ENCODE data around the gene NUAK2.
"Not testable (repeated sequence)": the region's sequence is repeated elsewhere in the genome, so short reads cannot be mapped to it uniquely, and the experiment has no call there.

The NUAK2 gene

DNA sequence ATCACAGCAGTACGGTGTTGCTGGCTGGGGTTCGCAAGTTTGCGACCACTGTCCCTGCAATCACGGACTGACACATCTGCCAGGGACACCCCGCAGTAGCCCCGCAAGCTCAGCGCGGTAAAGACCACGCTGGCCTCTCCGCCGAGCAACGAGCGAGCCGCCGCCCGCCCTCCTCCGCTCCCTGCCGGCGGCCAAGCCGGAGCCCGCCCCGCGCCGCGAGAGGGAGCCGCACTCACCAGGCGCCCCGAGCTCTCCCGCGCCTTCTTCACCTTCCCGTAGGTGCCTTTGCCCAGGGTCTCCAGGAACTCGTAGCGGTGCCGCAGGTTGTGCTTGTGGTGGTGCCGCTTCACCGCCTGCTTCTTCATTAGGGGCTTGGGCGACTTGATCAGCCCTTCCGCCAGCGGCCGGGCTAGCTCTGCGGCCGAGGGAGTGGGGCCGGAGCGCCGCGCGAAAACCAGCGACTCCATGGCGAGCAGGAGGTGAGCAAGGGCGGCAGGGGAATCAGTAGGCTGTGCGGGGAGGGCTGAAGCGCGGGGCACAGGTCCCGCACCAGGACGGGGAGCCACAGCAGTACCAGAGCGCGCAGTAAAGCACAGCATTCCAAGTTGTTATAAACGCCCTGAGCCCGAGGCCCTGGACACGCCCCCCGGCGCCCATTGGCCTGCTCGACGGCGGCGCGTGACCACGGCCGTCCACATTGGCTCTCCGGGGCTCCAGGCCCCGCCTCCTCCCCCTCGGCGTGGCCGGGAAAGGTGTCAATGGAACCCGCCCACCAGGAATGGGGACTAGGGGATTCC, at the start of gene NUAK2:
TSS of gene NUAK2 (minus strand) at position 584 of the 797 bp plus-strand sequence. CDS start at position 467, 117 bp downstream.
- DNase-seq (ENCODE audit: low spot score): peak; percentile 77
- peak; percentile 6 for TF ChIP-seq CTCF (IDR thresholded peaks at IDR 0.05; ENCODE audit: extremely low read depth, missing control alignments)

DNA sequence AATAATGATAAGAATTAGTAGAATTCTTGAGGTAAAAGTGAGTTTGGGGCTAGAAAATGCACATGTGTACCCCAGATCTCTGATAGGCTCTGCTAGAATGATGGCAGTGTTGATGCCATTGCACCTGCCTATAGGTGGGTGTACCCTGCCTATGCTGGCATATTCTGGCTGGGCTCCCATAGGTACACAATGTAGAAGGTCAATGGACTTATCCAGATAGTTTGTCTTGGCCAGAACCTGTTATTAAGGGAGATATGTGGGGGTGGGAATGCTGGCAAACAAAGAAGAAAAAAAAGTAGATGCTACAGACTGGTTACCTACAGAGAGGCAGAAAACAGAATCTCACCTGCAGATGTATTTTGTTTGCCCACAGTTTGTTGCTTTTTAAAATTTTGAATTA, 49.2 kb upstream of the NUAK2 start:
- DNase-seq (ENCODE audit: low spot score): no peak
- no peak for TF ChIP-seq CTCF (IDR thresholded peaks at IDR 0.05; ENCODE audit: extremely low read depth, missing control alignments)

GRCh38 chr1:205369701-205370123, 48.2 kb upstream of the NUAK2 start:
- DNase-seq (ENCODE audit: low spot score): no peak

GRCh38 chr1:205368478-205368877, 46.9 kb upstream of the NUAK2 start:
- no peak for DNase-seq (ENCODE audit: low spot score)
- no peak for TF ChIP-seq CTCF (IDR thresholded peaks at IDR 0.05; ENCODE audit: extremely low read depth, missing control alignments)

More at GRCh38 chr1:205369701-205370123, 48.2 kb upstream of the NUAK2 start:
- TF ChIP-seq CTCF (IDR thresholded peaks at IDR 0.05; ENCODE audit: extremely low read depth, missing control alignments): no peak

DNA sequence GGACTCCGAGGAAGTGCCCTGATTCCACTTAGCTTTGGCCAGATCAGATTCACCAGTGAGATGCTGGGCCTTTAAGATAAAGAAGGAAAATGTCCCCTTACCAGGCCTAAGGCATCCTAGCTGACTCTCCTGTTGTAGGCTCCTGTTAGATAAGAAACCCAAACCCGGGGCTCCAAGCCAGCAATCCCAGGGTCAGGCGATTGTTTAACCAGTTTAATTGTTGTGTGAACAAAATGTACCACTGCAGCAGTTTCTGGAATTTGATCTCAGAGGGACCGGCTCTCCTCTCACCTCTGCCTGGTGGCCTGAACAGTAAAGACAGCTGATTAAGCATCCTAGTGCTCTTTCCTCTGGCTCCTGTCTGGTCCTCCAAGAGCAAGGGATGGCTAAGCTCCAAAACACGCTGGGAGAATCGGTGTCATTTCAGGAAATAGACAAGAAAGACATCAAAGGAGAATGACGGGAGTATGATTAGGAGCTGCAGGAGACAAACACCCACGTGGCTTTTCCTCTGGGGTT, 44.5 kb upstream of the NUAK2 start:
- DNase-seq (ENCODE audit: low spot score): no peak
- no peak for TF ChIP-seq CTCF (IDR thresholded peaks at IDR 0.05; ENCODE audit: extremely low read depth, missing control alignments)

DNA sequence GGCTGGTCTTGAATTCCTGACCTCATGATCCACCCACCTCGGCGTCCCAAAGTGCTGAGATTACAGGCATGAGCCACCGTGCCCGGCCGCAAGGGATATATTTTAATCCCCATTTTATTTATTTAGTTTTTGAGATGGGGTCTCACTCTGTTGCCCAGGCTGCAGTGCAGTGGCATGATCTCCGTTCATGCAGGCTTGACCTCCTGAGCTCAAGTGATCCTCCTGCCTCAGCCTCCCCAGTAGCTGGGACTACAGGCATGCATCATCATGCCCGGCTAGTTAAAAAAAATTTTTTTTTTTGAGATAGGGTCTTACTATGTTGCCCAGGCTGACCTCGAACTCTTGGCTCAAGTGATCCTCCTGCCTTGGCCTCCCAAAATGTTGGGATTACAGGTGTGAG, 43.5 kb upstream of the NUAK2 start:
- not testable (repeated sequence) for DNase-seq (ENCODE audit: low spot score)

DNA sequence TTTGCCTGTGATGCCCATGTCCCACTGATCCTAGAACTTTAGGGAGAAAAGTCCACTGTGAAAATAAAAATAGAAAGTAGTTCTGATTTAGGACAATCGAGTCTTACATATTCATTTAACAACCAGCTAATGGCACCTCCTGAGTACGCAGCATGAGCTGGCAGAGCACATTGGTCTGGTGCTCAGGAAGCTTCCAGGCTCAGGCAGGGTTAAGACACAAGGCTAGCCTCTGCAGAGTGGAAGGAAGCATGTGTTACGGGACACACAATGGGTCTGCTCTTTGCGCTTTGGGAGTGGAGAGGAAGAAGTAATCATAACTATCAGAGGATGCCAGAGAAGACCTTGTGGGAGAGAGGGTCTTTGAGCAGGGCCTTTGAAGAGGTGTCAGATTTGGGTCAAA, 39.3 kb upstream of the NUAK2 start:
- no peak for DNase-seq (ENCODE audit: low spot score)

More for the DNA sequence above, 39.3 kb upstream of the NUAK2 start:
- no peak for TF ChIP-seq CTCF (IDR thresholded peaks at IDR 0.05; ENCODE audit: extremely low read depth, missing control alignments)

Data from GM20000 (cell line).